HG03135 (cell line): ENCODE data around the gene APOC4.
"Not testable (repeated sequence)": the region's sequence is repeated elsewhere in the genome, so short reads cannot be mapped to it uniquely, and the experiment has no call there.

Source experiments
- ATAC-seq: cut with Tn5 transposase; IDR thresholded peaks from one replicate; pipeline ENCODE4 v1.9.1; 2021; ENCODE audit warnings: mild to moderate bottlenecking, moderate library complexity; ENCODE audit not compliant: unreplicated experiment

The APOC4 gene

DNA sequence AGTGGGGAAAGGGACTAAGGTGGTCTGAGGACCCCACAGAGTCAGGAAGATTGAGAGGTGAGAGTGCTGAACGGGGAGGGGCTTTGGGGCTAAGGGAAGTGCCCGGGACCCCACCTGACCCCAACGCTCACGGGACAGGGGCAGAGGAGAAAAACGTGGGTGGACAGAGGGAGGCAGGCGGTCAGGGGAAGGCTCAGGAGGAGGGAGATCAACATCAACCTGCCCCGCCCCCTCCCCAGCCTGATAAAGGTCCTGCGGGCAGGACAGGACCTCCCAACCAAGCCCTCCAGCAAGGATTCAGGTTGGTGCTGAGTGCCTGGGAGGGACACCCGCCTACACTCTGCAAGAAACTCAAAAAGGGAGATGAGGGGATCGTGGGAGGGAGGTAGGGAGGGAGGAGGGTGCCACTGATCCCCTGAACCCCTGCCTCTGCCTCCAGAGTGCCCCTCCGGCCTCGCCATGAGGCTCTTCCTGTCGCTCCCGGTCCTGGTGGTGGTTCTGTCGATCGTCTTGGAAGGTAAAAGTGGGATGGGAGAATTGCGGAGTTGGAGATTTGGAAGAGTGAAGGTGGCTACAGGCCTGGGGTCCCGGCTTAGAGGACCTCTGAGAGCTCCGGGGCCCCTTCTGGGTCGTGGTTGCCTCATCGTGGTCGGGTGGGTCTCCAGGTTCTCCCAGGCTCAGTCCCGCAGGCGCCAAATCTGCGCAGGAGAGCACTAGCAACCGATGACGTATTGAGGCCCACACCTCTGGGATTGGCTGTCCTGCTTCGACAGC lies 27.4 kb upstream of the APOC4 start, which contains the start of gene APOC1:
TSS of gene APOC1 (plus strand) at position 176 of the 774 bp plus-strand sequence. CDS start at position 460, 284 bp downstream.
- peak; percentile 94 for ATAC-seq

DNA sequence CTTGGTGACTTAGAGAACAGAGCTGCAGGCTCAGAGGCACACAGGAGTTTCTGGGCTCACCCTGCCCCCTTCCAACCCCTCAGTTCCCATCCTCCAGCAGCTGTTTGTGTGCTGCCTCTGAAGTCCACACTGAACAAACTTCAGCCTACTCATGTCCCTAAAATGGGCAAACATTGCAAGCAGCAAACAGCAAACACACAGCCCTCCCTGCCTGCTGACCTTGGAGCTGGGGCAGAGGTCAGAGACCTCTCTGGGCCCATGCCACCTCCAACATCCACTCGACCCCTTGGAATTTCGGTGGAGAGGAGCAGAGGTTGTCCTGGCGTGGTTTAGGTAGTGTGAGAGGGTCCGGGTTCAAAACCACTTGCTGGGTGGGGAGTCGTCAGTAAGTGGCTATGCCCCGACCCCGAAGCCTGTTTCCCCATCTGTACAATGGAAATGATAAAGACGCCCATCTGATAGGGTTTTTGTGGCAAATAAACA lies 17.8 kb upstream of the APOC4 start:
- ATAC-seq: no peak

GRCh38 chr19:44925114-44925891 lies 16.7 kb upstream of the APOC4 start:
- no peak for ATAC-seq

DNA sequence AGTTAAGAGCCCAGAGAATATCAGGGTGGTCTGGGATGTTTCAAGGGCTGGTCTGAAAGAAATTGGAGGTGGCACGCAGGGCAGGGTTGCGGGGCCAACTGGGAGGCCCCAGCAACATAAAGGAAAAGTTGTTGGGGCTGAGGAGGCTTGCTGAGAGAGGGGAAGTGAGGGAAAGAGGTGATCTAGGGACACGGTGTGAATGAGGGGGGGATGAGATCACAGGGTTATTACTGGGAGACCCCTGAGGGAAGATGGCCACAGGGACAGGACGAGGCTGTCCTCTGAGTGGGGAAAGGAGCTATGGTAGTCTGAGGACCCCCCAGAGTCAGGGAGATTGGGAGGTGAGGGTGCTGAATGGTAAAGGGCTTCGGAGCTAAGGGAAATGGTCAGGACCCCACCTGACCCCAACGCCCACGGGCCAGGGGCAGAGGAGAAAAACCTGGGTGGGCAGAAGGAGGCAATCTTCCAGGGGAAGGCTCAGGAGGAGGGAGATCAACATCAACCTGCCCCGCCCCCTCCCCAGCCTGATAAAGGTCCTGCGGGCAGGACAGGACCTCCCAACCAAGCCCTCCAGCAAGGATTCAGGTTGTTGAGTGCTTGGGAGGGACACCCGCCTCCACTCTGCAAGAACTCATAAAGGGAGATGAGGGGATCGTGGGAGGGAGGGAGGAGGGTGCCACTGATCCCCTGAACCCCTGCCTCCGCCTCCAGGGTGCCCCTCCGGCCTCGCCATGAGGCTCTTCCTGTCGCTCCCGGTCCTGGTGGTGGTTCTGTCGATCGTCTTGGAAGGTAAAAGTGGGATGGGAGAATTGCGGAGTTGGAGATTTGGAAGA lies 15.6 kb upstream of the APOC4 start:
- ATAC-seq: not testable (repeated sequence)

GRCh38 chr19:44927746-44928145 lies 14.3 kb upstream of the APOC4 start:
- no peak for ATAC-seq

GRCh38 chr19:44930088-44930487 lies 11.9 kb upstream of the APOC4 start:
- no peak for ATAC-seq

- no peak for ATAC-seq
Observed at GRCh38 chr19:44931541-44931940, 10.5 kb upstream of the APOC4 start.

DNA sequence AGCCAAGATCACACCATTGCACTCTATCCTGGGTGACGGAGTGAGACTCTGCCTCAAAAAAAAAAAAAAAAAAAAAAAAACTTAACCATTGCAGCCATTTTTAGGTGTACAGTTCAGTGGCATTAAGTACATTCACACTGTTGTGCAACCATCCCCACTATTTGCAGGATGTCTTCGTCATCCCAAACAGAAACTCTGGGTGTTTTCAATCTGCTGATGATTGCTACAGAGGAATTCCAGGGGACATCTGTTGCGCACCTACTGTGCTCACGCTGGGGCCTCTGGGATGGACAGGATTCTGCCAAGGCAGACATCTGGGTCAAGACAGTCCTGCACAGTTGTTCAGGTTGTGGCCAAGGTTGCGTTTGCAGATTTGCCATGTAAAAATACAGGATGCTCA lies 2.4 kb upstream of the APOC4 start:
- ATAC-seq: no peak

DNA sequence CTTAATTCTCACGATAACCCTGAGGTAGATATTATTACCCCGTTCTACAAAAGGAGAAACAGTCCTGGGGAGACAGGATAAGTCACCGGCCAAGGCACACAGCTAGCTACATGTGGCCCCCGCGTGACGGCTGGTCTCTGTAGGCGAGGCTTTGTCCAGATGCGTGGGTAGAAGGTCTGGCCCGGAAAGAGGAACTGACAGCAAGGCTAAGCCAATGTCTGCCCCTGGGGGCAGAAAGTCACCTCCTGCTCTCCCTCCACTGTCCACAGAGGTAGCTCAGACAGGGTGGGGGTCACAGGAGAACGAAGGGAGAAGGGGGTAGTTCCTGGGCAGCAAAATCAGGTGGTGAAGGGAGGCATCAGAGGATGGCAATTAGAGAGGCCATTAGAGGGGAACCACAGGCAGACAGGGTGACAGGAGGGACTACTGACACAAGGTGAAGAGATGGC lies 1.8 kb downstream of the APOC4 start:
- no peak for ATAC-seq

DNA sequence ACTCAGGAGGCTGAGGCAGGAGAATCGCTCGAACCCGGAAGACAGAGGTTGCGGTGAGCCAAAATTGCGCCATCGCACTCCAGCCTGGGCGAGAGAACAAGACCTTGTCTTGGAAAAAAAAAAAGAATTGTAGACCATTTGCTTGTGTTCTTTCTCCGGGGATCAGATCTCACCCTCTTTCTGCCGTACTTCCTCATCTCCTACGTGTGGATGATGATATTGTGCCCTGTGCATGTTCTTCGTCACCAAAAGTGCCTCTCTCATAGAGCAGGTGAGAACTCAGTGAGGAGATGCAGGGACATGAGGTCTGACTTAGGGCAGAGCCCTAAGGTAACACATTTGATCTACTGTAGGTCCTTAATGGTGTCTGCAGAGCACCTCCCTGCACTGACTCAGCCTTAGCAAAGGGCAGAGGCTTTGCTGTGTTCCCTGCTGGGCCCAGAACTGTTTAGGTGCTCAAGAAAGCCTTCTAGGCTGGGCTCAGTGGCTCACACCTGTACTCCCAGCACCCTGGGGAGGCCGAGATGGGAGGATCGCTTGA lies 5.1 kb downstream of the APOC4 start:
- no peak for ATAC-seq

GRCh38 chr19:44948237-44948636 lies 6.2 kb downstream of the APOC4 start:
- ATAC-seq: no peak

GRCh38 chr19:44948763-44949374 lies 6.8 kb downstream of the APOC4 start:
- no peak for ATAC-seq

DNA sequence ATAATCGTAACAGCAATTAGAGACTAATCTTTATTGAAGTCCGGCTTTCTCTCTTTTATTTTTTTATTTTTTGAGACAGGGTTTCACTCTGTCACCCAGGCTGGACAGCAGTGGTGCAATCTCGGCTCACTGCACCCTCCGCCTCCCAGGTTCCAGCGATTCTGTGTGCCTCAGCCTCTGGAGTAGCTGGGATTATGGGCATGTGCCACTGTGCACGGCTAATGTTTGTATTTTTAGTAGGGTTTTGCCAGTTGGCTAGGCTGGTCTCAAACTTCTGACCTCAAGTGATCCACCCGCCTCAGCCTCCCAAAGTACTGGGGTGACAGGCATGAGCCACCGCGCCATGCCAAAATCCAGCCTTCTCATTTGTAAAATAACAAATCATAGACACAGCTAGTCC lies 7.5 kb downstream of the APOC4 start:
- ATAC-seq: no peak

GRCh38 chr19:44951179-44952159 lies 9.4 kb downstream of the APOC4 start:
- no peak for ATAC-seq

- no peak for ATAC-seq
Observed at GRCh38 chr19:44954278-44954648, 12.2 kb downstream of the APOC4 start.

- peak; percentile 72 for ATAC-seq
Observed at GRCh38 chr19:44954649-44955504, 12.8 kb downstream of the APOC4 start, which contains the start of gene CLPTM1. Gene CLPTM1 (plus strand): TSS chr19:44955380. CDS start chr19:44955396, 16 bp downstream.

GRCh38 chr19:44955505-44956439 lies 13.7 kb downstream of the APOC4 start:
- peak; percentile 17 for ATAC-seq
